ENCODE measurements around the gene OR2F1.

Gene OR2F1

GRCh38 chr7:143947111-143947510 lies 7.5 kb upstream of the OR2F1 start:
- H3K27me3 ChIP-seq = no peaks in the 10 kb centered on the region
- H3K27ac ChIP-seq = no peak overlapping the region
- TF ChIP-seq CTCF (IDR thresholded peaks at IDR 0.05) = no peak
- H3K4me3 ChIP-seq (ENCODE audit: low read depth in 1 of 2, low read length in 1 of 2) = no peak overlapping the region
- H3K4me1 ChIP-seq (ENCODE audit: control insufficient read depth in 1 of 2, insufficient read depth in 1 of 2, low read depth in 1 of 2, low read length in 1 of 2) = no peaks in the 10 kb centered on the region
- H3K36me3 ChIP-seq = no peaks in the 10 kb centered on the region
- no peaks in the 10 kb centered on the region for H3K9me3 ChIP-seq

- Histone ChIP-seq H3K4me3 (ENCODE audit: low read depth in 1 of 2, low read length in 1 of 2) (no peak overlapping the region), H3K36me3 (no peaks in the 10 kb centered on the region), H3K9me3 (no peaks in the 10 kb centered on the region), H3K27ac (no peak overlapping the region), H3K4me1 (ENCODE audit: control insufficient read depth in 1 of 2, insufficient read depth in 1 of 2, low read depth in 1 of 2, low read length in 1 of 2) (no peaks in the 10 kb centered on the region), H3K27me3 (no peaks in the 10 kb centered on the region)
- no peak for TF ChIP-seq CTCF (IDR thresholded peaks at IDR 0.05)
Observed at GRCh38 chr7:143948733-143949132, 5.9 kb upstream of the OR2F1 start.

GRCh38 chr7:143953421-143953820 lies 1.2 kb upstream of the OR2F1 start:
- Histone ChIP-seq H3K4me1 (ENCODE audit: control insufficient read depth in 1 of 2, insufficient read depth in 1 of 2, low read depth in 1 of 2, low read length in 1 of 2) (no peaks in the 10 kb centered on the region), H3K27me3 (no peaks in the 10 kb centered on the region), H3K27ac (no peak overlapping the region), H3K9me3 (no peaks in the 10 kb centered on the region), H3K36me3 (no peaks in the 10 kb centered on the region), H3K4me3 (ENCODE audit: low read depth in 1 of 2, low read length in 1 of 2) (no peak overlapping the region)
- no peak for TF ChIP-seq CTCF (IDR thresholded peaks at IDR 0.05)

GRCh38 chr7:143954135-143954534 lies 509 bp upstream of the OR2F1 start:
- Histone ChIP-seq H3K27ac (no peak overlapping the region), H3K9me3 (no peaks in the 10 kb centered on the region), H3K4me1 (ENCODE audit: control insufficient read depth in 1 of 2, insufficient read depth in 1 of 2, low read depth in 1 of 2, low read length in 1 of 2) (no peaks in the 10 kb centered on the region)

DNA sequence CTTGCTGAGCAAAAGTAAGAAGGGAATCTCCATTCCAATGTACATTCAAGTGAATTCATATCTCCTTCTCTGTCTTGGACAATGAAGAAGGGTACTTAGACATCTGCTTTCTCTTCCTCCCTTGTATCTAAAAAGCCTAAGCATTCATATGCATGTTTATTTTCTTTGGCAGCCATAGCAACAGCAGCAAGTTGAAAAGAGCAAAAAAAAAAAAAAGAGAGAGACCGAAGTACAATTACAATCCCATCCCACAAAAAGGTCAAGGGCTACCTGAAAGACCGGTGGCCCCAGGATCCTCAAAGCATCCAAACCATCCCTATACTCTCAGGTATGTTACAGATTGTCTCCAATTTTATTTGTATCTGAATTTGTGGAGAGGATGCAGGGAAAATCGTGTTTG lies 4.1 kb downstream of the OR2F1 start:
- Histone ChIP-seq H3K36me3 (no peaks in the 10 kb centered on the region), H3K27me3 (no peaks in the 10 kb centered on the region), H3K27ac (no peak overlapping the region), H3K4me3 (ENCODE audit: low read depth in 1 of 2, low read length in 1 of 2) (no peak overlapping the region), H3K4me1 (ENCODE audit: control insufficient read depth in 1 of 2, insufficient read depth in 1 of 2, low read depth in 1 of 2, low read length in 1 of 2) (no peaks in the 10 kb centered on the region), H3K9me3 (no peaks in the 10 kb centered on the region)
- TF ChIP-seq CTCF (IDR thresholded peaks at IDR 0.05) = no peak

More at GRCh38 chr7:143954135-143954534, 509 bp upstream of the OR2F1 start:
- TF ChIP-seq CTCF (IDR thresholded peaks at IDR 0.05) = no peak
- no peak overlapping the region for H3K4me3 ChIP-seq (ENCODE audit: low read depth in 1 of 2, low read length in 1 of 2)
- no peaks in the 10 kb centered on the region for H3K36me3 ChIP-seq
- H3K27me3 ChIP-seq = no peaks in the 10 kb centered on the region

Data from neutrophil (primary cell).